GM18505 (cell line): Measurements from ENCODE around the gene CARS2.
"Not testable (repeated sequence)": the region's sequence is repeated elsewhere in the genome, so short reads cannot be mapped to it uniquely, and the experiment has no call there.

Experiments
- ATAC-seq: cut with Tn5 transposase; IDR thresholded peaks from one replicate; pipeline ENCODE4 v1.9.1; 2021; ENCODE audit not compliant: unreplicated experiment
- POLR2A ChIP-seq: IDR thresholded peaks from 4 replicates; pipeline ENCODE4 v1.6.1; 2011; ENCODE audit warnings: borderline replicate concordance; ENCODE audit not compliant: insufficient read depth, insufficient read length; ENCODE audit errors: extremely low read depth

Gene CARS2

DNA sequence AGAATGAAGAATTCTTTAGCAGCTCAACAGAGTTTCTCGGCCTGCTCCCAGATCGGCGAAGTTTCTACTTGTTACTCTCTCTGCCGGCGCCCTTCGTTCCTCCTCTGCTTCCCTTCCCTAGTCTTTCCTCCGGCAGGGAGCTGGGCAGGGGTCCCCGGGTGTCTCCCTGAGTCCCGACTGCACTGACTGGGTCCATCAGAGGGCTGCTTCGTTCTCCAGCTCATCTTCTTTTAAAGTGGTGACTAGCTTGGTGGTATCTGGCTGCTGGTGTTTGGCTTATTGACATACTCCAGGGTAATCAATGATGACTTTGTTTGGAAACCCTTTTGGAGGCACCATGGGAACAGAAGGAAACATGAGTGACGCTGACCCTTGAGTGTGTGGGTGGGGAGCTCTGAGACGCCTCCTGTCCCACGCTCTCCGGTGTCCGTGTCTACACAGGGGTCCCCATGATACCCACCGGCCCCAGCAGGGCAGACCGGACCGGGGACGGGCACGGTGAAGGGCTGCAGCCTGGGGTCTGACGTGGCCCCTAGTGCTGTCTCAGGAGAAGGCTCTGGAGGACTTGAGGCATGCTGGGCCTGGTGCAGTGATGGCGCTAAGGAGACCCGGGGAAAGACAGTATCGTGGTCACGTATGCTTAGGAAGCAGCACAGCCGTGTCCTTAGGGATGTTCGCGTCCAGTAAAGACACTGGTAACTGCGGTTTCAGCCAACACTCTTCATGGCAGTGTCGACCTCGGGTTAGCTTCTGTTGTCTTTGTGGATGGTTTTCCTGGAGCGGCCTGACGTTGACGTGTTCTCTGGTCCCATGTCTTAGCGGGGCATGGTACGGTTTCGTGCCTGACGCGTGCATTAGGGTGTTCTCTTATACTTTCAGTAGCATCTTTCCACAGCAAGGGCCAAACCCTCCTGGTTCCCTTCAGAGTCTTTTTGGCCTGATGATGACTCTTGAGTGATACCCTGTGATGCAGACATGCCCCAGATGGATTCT, 66.8 kb downstream of the CARS2 start:
- no peak for TF ChIP-seq POLR2A
- ATAC-seq: no peak

DNA sequence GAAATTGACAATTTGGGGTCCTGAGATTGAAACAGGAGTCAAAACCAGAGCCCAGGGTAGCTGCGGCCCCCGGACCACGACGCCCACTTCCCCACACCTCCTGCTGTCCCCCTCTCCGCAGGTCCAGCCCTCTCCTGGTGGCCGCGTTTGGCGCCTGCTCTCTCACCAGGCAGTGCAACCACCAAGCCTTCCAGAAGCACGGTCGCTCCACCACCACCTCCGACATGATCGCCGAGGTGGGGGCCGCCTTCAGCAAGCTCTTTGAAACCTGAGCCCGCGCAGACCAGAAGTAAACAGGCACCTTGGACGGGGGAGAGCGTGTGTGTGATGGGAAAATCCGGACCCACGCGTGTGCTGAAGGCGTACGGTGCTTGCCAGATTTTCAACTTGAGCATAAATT, 67.7 kb downstream of the CARS2 start:
- ATAC-seq: no peak
- no peak for TF ChIP-seq POLR2A

DNA sequence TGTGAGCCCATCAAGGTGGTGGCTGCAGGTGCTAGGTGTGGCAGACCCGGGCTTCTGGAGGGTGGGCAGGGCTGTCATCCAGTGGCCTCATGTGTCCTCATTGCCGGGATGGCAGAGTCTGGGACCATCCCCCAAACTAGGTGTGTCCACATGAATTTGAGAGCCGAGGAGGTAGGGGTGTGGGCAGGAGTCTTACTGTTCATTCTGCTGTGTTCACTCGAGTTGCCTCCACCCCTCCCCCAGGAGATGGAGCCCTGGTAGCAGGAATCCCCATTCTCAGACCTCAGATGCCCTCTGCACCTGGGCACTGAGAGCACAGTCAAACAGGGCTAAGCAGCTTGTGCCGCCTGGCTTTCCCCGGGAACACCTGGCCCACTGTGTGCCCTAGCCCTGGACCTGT, 68.2 kb downstream of the CARS2 start:
- no peak for ATAC-seq
- no peak for TF ChIP-seq POLR2A

DNA sequence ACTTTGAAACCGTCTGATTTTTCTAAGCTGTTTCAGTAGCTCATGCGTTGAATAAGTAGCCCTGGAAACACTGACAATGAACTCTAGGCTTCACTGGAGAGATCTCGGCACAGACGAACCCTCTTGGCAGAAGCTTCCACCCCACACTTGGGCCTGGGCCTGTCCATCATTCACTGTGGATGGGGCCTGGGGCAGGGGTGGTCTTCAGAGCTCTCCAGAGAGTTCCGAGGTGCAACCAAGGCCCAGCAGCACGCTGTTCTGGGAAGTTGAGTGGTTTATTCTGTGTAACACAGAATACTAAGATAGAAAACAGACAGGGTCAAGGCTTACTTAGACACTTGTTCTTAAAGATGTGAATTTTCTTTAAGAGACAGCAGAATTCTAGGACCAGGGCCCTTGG, 68.6 kb downstream of the CARS2 start:
- no peak for ATAC-seq
- no peak for TF ChIP-seq POLR2A

DNA sequence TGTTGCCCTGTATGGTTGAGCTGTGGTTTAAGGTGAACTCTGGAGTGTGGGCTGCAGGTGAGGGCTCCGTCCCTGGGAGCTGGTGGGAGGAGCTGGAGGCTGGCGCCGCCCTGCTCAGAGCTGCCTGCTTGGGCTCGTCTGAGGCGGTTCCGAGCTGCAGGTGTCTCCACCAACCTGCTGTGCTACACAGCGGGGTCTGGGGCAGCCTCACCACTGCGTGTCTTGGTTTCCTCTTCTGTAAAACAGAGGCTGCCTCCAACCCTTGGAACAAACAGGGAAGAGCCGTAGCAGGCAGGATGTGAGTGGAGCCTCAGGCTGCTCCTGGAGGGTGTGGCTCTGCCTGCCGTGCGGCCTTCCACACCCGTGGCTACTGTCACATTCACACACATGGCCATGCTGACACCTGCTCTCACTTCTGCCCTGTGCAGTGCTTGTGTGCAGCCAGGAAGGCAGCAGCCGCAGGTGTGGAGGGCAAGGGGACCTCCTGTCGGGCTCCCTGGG, 69.2 kb downstream of the CARS2 start:
- no peak for TF ChIP-seq POLR2A
- no peak for ATAC-seq

DNA sequence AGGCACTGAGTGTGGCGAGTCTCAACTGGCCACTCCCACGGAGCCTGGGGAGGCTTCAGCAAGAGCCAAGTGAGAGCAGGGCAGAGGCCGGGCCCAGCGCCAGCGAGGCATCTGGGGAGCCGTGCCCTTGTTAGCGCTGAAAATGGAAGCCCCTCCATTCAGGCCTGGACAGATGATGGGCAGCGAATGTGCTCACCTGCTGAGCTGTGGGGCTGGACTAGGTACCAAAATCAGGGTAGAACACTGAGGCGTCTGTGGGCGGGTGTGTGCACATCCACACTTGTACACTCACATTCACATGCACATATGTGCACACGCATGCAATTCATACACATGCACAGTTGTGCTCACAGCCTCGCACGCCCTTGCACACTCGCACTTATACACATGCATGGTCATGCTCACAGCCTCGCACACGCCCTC, 69.9 kb downstream of the CARS2 start:
- ATAC-seq: no peak
- no peak for TF ChIP-seq POLR2A

DNA sequence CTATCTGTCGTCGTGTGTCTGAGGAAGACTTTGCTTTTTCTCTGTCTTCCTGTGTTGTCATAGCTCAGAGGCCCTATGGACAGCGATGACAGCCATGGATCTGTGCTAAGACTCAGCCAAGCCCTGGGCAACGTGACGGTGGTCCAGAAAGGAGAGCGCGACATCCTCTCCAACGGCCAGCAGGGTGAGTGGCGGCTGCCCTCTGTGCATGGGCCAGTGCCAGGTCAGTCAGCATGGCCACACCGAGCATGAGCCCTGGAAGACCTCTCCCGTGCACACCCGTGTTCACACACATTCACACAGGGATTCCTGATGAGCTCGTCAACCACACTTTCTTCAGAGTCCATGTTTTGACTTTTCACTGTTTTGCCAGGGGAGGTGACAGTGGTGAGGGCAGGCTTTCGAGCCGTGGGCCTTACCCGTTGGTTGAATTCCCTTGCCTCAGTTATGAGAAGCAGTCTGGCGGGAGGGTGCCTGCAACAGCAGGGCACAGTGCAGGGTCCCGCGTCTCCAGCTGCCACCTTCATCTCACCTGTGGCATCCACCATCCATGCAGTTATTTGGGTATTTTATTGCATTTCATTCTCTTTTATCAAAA, 70.4 kb downstream of the CARS2 start:
- ATAC-seq: no peak
- no peak for TF ChIP-seq POLR2A

DNA sequence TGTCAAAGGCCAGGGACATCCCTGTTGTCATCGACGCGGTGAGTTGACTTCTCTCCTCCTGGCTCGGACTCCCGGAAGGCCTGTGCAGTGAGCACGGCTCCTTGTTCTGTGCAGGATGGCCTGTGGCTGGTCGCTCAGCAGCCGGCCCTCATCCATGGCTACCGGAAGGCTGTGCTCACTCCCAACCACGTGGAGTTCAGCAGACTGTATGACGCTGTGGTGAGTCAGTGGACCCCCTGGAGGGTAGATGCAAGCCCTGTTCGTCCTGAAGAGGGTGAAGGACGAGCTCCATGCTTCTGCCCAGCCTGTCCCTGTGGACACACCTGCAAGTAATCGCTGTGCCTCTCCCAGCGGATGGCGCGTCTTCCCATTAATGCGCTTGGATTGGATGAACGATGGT, 71.4 kb downstream of the CARS2 start:
- no peak for TF ChIP-seq POLR2A
- ATAC-seq: no peak

DNA sequence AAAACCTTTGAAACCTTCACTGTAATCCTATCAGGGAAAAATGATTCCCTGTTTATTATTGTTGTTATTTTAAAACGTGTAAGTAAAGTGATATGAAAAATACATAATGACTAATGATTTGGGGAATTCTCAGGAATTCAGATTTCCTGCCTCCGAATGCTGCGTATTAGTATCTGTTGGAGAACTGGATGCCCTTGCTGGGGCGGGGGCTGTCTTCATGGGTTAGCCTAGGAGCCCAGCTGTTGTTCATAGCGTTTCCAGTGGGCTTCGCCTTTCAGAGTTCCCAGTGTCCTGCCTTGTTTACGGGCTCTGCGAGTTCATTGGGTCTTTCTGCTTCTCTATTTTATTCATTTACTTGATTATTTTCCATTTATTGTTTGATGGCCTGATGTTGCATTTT, 72.1 kb downstream of the CARS2 start:
- no peak for TF ChIP-seq POLR2A
- no peak for ATAC-seq

DNA sequence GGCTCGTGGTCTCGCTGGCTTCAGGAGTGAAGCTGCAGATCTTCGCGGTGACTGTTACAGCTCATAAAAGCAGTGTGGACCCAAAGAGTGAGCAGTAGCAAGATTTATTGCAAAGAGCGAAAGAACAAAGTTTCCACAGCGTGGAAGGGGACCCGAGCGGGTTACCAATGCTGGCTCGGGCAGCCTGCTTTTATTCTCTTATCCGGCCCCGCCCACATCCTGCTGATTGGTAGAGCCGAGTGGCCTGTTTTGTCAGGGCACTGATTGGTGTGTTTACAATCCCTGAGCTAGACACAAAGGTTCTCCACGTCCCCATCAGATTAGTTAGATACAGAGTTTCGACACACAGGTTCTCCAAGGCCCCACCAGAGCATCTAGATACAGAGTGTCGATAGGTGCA, 73.7 kb downstream of the CARS2 start:
- not testable (repeated sequence) for ATAC-seq

DNA sequence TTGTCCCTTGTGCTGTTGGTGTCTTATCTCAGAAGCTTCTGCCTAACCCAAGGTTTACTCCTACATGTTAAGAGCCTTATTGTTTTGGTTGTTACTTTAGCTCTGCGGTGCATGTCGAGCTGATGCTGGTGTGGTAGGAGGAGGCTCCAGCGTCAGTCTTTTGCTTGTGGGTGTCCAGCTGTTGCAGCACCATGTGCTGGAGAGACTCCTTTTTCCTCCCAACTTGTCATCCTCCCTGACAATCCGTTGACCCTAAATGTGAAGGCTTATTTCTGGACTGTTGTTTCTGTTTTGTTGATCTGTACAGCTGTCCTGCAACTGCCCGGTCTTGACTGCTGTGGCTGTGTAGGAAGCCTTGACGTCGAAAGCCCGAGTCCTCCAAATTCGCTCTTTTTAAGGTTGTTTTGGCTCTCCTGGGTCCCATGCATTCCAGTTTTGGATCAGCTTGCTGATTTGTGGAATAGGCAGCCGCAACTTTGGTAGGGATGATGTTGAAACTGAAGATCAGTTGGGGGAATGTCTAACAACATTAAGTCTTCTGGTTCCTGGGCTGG, 75.3 kb downstream of the CARS2 start:
- ATAC-seq: no peak
- no peak for TF ChIP-seq POLR2A

DNA sequence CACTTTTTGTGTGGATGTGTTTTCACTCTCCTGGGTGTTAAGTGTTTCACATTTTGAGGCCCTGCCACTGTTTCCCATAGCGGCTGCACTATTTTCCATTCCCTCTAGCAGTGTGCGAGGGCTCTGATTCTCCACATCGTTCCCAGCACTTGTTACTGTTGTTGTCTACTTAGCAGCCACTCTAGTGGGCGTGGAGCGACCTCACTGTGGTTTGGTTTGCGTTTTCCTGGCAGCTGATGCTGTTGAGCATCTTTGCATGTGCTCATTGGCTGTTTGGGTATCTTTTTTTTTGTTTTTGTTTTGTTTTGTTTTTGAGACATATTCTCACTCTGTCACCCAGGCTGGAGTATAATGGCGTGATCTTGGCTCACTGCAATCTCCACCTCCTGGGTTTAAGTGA, 76.2 kb downstream of the CARS2 start:
- TF ChIP-seq POLR2A: no peak
- ATAC-seq: no peak

DNA sequence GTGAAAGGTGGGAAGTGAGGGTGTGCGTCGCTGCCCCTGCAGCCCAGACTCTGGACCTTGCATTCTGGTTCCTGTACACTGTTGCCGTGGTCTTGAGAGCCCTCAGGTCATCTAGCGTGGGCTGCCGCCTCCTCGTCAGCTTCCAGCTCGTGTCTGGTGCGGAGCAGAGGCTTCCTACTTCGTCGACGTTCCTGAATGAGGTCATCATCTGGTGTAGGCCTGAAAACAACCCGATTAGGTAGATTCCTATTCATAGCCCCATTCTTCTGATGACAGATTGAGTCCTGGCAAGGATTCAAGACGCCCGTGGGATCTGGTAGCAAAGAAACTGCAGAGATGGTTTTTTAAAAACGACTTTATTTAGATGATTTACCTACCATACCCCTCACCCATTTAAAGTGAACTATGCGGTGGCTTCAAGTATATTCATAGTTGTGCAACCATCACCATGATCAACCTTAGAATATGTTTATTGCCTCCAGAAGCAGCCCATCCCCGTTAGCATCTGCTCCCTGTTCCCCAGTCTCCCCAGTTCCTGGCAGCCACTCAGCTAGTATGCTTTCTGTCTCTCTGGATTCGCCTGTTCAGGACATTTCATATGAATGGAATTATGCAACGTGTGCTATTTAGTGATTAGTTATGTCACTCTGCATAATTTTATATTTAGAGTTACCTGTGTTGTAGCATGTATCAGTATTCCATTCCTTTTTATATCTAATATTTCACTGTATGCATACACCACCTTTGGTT, 76.8 kb downstream of the CARS2 start:
- TF ChIP-seq POLR2A: no peak
- no peak for ATAC-seq

DNA sequence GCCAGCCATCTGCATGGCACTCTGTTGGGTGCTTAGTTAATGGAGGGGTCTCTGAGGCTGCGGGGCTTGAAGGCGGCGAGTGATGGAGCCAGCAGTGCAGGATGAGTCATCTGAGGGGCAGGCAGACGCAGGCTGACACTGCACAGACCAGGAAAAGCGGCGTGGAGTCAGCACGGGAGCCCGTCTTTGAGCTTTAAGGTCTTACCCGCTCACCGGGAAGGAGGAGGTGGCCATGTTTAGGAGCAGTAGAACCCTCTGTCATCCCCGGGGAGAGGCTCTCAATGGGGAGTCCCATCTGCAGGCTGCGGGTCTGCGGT, 77.5 kb downstream of the CARS2 start:
- ATAC-seq: no peak
- no peak for TF ChIP-seq POLR2A

DNA sequence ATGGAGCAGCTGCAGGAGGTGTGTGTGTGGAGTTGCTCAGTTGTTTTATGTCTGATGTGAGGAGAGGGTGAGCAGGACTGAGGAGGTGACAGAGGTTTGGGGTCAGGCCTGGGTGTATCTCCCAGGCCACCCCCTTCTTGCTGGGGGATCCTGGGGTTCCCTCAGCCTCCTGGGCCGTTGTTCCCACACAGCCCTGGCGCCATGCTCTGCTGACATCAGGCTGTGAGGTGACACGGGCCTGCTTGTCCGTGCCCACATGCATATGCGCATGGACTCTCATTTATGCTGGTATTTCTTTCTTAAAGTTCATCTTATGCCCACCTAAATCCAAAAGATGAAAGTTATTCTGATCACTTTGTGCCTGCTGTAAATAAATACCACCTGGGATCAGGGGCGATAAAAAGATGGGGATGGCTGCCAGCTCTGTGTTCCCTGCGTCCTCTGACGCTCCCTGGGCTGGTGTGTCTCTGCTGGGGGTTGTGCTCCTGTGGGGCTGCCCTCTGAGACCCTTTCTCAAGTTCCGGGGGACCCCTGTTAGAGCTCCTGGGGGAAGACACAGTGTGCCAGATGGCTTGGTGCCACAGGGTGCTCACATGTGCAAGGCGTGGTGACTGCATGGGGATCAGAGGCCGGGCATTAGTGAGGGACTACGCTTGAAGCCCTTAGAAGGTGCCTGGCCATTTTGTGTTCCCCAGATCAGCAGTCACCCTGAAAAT, 78.0 kb downstream of the CARS2 start:
- TF ChIP-seq POLR2A: no peak

More for the DNA sequence above, 78.0 kb downstream of the CARS2 start:
- ATAC-seq: no peak
